ENCODE results near the gene CARD16.

GRCh38 chr11:104992781-104993180 is 52.4 kb downstream of the CARD16 start:
- no peak for TF ChIP-seq POLR2A (IDR thresholded peaks at IDR 0.05; ENCODE audit: low read length)
- no peak for TF ChIP-seq GATA1 (IDR thresholded peaks at IDR 0.05; ENCODE audit: low read depth, low read length)

Measured in erythroblast (primary cell).